ENCODE measurements around the gene DDI2.

DDI2 gene

DNA sequence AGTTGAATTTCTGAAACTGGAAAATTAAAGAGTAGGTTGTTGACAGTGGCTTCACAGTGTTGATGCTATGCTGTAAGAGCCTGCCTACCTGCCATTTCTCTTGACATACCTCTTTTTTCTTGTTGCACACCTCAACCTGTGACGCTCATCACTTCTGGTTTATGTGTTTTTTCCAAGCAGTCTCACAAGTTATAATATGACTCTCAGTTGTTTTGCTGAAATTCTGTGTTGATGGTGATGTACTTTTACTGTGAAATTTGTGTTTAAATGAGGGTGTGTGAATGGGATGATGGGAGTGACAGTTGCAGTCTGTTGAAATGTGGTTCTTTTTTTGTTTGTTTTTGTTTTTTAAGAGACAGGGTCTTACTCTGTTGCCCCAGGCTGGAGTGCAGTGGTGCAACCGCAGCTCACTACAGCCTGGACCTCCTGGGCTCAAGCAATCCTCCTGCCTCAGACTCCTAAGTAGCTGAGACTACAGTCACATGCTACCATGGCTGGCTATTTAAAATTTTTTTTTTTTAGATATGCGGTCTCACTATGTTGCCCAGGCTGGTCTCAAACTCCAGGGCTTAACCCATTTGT lies 7.0 kb downstream of the DDI2 start:
- peak overlapping the region in 6 of 11 experiments; percentile 3 to 24 (median 14); a peak in 5 of 22 replicates for H3K4me2 ChIP-seq
- TF ChIP-seq Cebpa-rat (IDR thresholded peaks at IDR 0.05) = no peak
- H3K4me3 ChIP-seq = no peak overlapping the region
- H3K36me3 ChIP-seq = peaks cover 29 to 67% (median 54%) of the 10 kb centered on the region in 11 experiments
- H3K27me3 ChIP-seq = no peaks in the 10 kb centered on the region
- H3K9me3 ChIP-seq (replicated peaks in 1 of 11) = no peaks in the 10 kb centered on the region
- H3K27ac ChIP-seq = no peak overlapping the region
- H3K9ac ChIP-seq = 0 out of 22 replicates have a peak overlapping the region, but pooled peaks of 1 of the 11 experiments have one; percentile 5
- H4K20me1 ChIP-seq = peaks cover 77 to 99% (median 93%) of the 10 kb centered on the region in 11 experiments; a peak in 21 of 22 replicates
- H3K4me1 ChIP-seq = peaks cover 57 to 97% (median 76%) of the 10 kb centered on the region in 10 experiments

DNA sequence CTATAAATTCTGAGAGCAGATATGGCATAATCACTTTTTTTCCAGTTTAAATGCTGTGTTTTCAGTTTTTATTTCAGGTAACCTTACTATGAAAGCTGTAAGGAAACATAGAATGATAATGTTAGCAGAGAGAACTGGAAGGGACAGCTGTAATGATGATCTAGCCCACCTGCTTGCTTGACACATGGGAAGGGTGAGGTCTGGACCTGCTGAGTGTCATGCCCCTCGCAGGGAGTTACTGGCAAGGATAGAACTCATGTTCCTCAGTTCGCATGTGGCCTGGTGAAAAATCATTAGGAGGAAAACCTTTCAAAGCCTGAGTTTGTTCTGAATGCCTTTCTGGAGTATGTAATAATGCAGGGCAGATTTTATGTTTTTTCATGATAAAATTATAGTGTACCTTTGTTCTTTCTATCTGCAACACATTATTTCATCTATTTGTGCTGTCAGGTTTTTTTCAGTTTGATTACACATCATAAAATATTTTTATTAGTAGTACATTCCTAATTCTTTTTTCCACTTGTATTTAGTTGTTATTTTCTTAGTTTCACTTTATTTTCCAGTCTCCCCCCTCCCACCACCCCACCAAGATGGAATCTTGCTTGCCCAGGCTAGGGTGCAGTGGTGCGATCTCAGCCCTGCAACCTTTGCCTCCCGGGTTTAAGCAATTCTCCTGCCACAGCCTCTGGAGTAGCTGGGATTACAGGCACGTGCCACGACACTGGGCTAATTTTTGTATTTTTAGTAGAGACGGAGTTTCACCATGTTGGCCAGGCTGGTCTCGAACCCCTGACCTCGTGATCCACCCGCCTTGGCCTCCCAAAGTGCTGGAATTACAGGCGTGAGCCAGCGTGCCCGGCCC lies 8.0 kb downstream of the DDI2 start:
- peak overlapping the region in 4 of 11 experiments; percentile 47 to 87 (median 66); a peak in 4 of 22 replicates for H3K4me2 ChIP-seq
- no peaks in the 10 kb centered on the region for H3K9me3 ChIP-seq (replicated peaks in 1 of 11)
- TF ChIP-seq Cebpa-rat (IDR thresholded peaks at IDR 0.05) = no peak
- peaks cover 46 to 86% (median 66%) of the 10 kb centered on the region in 10 experiments for H3K4me1 ChIP-seq
- no peaks in the 10 kb centered on the region for H3K27me3 ChIP-seq
- no peak overlapping the region for H3K4me3 ChIP-seq
- H3K36me3 ChIP-seq = peaks cover 40 to 78% (median 58%) of the 10 kb centered on the region in 11 experiments
- no peak overlapping the region for H3K27ac ChIP-seq
- peaks cover 77 to 100% (median 100%) of the 10 kb centered on the region in 11 experiments; a peak in 21 of 22 replicates for H4K20me1 ChIP-seq
- H3K9ac ChIP-seq = no peak overlapping the region

DNA sequence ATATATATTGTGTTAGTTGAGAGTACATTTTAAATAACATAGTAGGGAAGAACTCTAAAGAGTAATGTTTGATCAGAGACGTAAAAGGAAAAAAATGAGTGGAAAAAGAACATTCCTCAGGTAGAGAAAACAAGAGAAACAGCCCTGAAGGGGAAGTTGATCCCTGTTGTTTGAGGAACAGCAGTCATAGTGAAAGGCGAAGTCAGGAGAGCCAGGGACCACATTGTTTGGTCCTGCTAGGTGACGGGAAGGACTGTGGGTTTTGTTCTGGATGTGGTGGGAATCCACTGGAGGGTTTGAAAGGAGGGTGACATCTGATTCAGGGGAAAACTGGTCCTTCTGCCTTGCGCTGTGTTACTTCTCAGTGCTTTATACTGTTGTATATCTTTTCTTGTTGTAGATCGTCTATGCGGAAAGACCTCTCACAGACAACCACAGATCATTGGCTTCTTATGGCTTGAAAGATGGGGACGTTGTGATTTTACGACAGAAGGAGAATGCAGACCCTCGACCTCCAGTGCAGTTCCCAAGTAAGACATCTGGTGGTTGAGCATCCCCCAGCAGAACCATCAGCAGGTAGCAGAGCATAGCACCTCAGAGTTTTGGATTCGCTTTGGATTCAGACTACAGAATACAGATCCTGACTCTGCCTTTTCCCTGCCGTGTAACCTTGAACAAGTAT lies 9.2 kb downstream of the DDI2 start:
- Histone ChIP-seq H3K36me3 (peaks cover 51 to 81% (median 63%) of the 10 kb centered on the region in 11 experiments), H3K4me3 (no peak overlapping the region), H3K4me2 (peak overlapping the region; percentile 47 to 87 (median 56)), H3K27me3 (no peaks in the 10 kb centered on the region), H3K4me1 (peaks cover 35 to 75% (median 54%) of the 10 kb centered on the region in 10 experiments), H4K20me1 (peaks cover 68 to 100% (median 98%) of the 10 kb centered on the region in 11 experiments; a peak in 21 of 22 replicates), H3K9me3 (replicated peaks in 1 of 11) (no peaks in the 10 kb centered on the region), H3K9ac (peak overlapping the region in 2 of 11 experiments; percentile 5 to 7; a peak in 3 of 22 replicates), H3K27ac (peak overlapping the region in 3 of 11 experiments; percentile 2 to 23 (median 3); a peak in 4 of 22 replicates)
- no peak for TF ChIP-seq Cebpa-rat (IDR thresholded peaks at IDR 0.05)

DNA sequence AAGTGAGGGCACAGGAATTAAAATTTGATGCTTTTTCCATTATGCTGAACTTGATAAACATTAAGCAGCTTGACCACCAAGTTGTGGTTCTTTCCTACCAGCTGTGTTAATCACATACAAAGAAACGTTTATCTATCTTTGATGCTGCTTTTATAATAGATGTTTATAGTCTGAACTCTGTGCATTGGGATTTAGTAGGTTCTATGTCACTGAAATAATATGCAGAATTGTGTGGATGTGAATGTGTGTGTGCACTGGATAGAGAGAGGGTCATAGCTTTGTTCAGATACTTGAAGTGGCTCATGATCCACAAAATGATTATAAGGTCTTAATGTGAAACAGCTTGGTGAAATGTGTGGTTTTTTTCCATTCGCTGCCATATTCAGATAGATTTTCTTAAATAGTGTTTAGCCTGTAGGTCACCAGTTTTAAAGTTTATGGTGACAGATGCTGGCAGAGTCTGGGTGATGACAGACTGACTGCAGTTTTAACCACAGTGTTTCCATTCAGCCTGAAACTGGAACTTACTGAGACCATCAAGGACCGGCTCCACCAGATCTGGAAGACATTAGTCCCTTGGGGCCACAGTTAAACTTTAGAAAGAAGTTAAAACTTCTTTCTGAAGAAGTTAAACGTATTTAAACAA lies 10.2 kb downstream of the DDI2 start:
- peaks cover 62 to 82% (median 65%) of the 10 kb centered on the region in 11 experiments for H3K36me3 ChIP-seq
- H3K27me3 ChIP-seq = no peaks in the 10 kb centered on the region
- H3K27ac ChIP-seq = peak overlapping the region in 4 of 11 experiments; percentile 7 to 29 (median 18); a peak in 2 of 22 replicates
- H4K20me1 ChIP-seq = peaks cover 59 to 99% (median 89%) of the 10 kb centered on the region in 11 experiments; a peak in 21 of 22 replicates
- peak overlapping the region in 3 of 11 experiments; percentile 7 to 19 (median 9); a peak in 3 of 22 replicates for H3K9ac ChIP-seq
- H3K4me2 ChIP-seq = peak overlapping the region; percentile 47 to 87 (median 56); a peak in 20 of 22 replicates
- no peak overlapping the region for H3K4me3 ChIP-seq
- no peaks in the 10 kb centered on the region for H3K9me3 ChIP-seq (replicated peaks in 1 of 11)
- H3K4me1 ChIP-seq = peaks cover 33 to 65% (median 49%) of the 10 kb centered on the region in 10 experiments
- no peak for TF ChIP-seq Cebpa-rat (IDR thresholded peaks at IDR 0.05)

DNA sequence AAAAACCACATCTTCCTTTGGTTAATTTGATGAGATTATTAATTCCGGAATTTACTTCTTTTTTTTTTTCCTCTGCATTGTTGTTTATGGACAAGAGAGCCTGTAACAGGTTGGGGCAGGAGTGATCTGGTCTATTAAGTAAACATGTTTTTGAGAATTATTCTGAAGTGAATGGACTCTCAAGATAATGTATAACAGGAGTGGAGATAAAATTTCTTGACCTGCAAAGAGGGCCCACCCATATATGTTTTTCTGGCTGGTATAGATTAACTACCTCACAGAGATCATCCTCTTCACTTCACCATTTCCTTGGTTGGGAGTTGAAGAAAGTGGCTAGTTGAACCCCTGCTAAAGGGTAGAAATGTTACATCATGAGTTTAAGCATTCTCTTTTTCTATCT lies 10.7 kb downstream of the DDI2 start:
- peak overlapping the region in 3 of 11 experiments; percentile 7 to 19 (median 9); a peak in 2 of 22 replicates for H3K9ac ChIP-seq
- no peaks in the 10 kb centered on the region for H3K9me3 ChIP-seq (replicated peaks in 1 of 11)
- H4K20me1 ChIP-seq = peaks cover 54 to 95% (median 83%) of the 10 kb centered on the region in 11 experiments; a peak in 21 of 22 replicates
- peaks cover 33 to 59% (median 46%) of the 10 kb centered on the region in 10 experiments for H3K4me1 ChIP-seq
- no peak overlapping the region for H3K4me3 ChIP-seq
- H3K27me3 ChIP-seq = no peaks in the 10 kb centered on the region
- peak overlapping the region in 10 of 11 experiments; percentile 47 to 87 (median 57); a peak in 14 of 22 replicates for H3K4me2 ChIP-seq
- TF ChIP-seq Cebpa-rat (IDR thresholded peaks at IDR 0.05) = no peak
- peaks cover 63 to 82% (median 68%) of the 10 kb centered on the region in 11 experiments for H3K36me3 ChIP-seq
- H3K27ac ChIP-seq = peak overlapping the region in 2 of 11 experiments; percentile 7 to 29; a peak in 1 of 22 replicates

DNA sequence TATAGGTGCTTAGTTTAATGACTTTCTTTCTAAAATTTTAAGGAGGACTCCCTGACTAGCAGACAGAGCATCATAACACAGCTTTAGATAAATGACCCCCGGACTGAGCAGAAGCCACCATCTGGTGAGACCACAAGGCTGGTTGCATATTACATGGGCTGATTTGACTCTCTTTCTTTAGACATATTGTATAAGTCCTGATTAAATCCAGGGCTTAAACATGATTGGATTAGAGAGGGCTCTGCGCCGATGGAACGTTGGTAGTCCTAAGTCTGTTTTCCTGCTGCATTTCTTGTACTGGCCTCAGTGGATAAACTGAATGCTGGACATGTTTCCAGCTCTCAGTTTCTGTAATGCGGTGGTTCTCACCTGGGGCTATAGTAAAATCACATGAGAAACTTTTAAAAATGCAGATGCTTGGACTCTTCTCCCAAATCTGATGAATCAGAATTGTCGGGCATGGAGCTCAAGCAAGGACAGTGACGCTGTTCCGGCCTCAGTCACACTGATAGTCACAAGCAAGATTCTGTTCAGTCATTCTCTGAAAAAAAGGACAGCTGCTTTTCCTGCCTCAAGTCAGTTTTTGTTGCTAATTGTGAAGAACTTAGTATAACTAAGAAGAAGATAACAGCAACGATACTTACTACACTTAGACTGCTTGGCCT lies 16.6 kb downstream of the DDI2 start:
- no peak overlapping the region for H3K4me2 ChIP-seq
- TF ChIP-seq Cebpa-rat (IDR thresholded peaks at IDR 0.05) = no peak
- peaks cover 99 to 100% (median 100%) of the 10 kb centered on the region in 11 experiments for H3K36me3 ChIP-seq
- no peaks in the 10 kb centered on the region for H3K27me3 ChIP-seq
- H3K9me3 ChIP-seq (replicated peaks in 1 of 11) = no peaks in the 10 kb centered on the region
- no peak overlapping the region for H3K4me3 ChIP-seq
- 0 out of 20 replicates have a peak, but pooled peaks cover 0 to under 1% (median 0%) of the 10 kb centered on the region in 10 experiments for H3K4me1 ChIP-seq
- peaks cover 0 to 77% (median 64%) of the 10 kb centered on the region in 11 experiments; a peak in 21 of 22 replicates for H4K20me1 ChIP-seq
- H3K9ac ChIP-seq = no peak overlapping the region
- no peak overlapping the region for H3K27ac ChIP-seq

DNA sequence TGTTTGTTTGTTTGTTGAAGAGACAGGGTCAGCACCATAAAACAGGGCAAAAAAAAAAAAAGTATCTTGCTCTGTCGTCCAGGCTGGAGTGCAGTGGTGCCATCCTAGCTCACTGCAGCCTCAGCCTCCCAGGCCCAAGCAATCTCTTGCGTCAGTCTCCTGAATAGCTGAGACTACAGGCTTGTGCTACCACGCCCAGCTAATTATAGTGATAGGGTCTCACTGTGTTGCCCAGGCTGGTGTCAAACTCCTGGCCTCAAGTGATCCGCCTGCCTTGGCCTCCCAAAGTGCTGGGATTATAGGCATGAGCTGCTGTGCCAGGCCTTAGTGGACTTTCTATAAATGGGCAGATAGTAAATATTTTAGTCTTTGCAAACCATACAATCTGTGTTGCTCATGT lies 19.2 kb downstream of the DDI2 start:
- Histone ChIP-seq H3K4me2 (no peak overlapping the region), H3K27me3 (no peaks in the 10 kb centered on the region), H4K20me1 (peaks cover 0 to 60% (median 44%) of the 10 kb centered on the region in 11 experiments; a peak in 20 of 22 replicates), H3K9ac (no peak overlapping the region), H3K36me3 (peaks cover 100% of the 10 kb centered on the region in 11 experiments), H3K4me1 (no peaks in the 10 kb centered on the region), H3K9me3 (replicated peaks in 1 of 11) (no peaks in the 10 kb centered on the region), H3K27ac (no peak overlapping the region), H3K4me3 (no peak overlapping the region)
- no peak for TF ChIP-seq Cebpa-rat (IDR thresholded peaks at IDR 0.05)

All from BLaER1 treated with 17β-estradiol and CSF1 and Interleukin-3, amounts not matched to agents 10 nM and 100 nM (cell line).